ENCODE data around the gene VPS33A. TPM values are rescaled to one million over a fixed set of nuclear protein-coding genes. Genes with fewer than 3 reads are reported as not detected.

VPS33A gene
- total RNA-seq, 1 donor from 2014 or later, result 33.2 TPM

DNA sequence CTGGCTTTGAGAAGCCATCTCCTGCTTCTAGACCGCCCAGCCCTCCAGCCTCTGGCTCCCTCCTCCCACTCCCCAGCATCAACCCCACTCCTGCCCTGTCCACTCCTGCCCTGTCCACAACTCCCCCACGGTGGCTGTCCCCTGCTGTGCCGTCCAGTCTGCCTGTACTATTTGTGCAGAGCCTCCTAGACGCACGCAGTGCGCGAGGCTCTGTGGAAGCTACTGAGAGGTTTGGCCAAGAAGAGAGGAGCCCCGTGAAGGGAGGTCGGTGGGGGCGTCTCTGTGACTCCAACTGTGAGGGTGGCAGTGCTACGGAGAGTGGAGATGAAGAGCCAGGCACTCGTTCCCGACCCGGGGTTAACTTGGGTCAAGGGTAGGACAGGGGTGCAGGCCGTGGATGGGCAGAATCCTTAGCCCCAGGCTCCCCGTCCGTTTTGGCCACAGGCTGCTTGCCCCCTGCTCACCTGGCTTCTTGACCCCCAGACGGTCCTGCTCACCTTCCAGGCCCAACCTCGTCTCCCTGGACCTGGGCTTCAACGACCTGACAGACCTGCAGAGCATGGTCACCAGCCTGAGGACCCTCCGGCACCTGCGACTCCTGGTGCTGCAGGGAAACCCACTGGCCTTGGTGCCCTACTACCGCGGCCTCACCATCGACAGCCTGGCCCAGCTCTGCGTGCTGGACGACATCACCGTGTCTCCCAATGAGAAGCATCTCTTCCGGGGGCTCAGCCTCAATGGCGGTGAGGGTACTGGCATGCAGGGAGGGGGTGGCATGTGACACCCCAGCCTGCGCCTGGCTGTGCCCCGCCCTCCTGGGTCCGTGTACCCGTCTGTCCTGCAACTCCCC, 76.4 kb downstream of the VPS33A start:
- H3K36me3 Mint-ChIP-seq (ENCODE audit: low read depth), result no peaks in the 10 kb centered on the region
- H3K27ac Mint-ChIP-seq, result no peak overlapping the region
- no peak for ATAC-seq (ENCODE audit: low read depth)
- intact Hi-C loops (cut with micrococcal nuclease), result loop anchor here (2.0 to 5.0 kb wide), 2 partner anchors 67 to 123 kb away; no protein-coding TSS in a partner anchor
- ChIA-PET POLR2A (no interaction called here), CTCF (interaction anchor here (0.6 to 1.3 kb wide), 4 partner anchors 30 to 238 kb away, joined by 3 to 6 read pairs (median 4); no protein-coding TSS in a partner anchor)
- H3K9me3 Mint-ChIP-seq, result peaks cover 3% of the 10 kb centered on the region
- TF ChIP-seq, protein P1, sequence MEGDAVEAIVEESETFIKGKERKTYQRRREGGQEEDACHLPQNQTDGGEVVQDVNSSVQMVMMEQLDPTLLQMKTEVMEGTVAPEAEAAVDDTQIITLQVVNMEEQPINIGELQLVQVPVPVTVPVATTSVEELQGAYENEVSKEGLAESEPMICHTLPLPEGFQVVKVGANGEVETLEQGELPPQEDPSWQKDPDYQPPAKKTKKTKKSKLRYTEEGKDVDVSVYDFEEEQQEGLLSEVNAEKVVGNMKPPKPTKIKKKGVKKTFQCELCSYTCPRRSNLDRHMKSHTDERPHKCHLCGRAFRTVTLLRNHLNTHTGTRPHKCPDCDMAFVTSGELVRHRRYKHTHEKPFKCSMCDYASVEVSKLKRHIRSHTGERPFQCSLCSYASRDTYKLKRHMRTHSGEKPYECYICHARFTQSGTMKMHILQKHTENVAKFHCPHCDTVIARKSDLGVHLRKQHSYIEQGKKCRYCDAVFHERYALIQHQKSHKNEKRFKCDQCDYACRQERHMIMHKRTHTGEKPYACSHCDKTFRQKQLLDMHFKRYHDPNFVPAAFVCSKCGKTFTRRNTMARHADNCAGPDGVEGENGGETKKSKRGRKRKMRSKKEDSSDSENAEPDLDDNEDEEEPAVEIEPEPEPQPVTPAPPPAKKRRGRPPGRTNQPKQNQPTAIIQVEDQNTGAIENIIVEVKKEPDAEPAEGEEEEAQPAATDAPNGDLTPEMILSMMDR (IDR thresholded peaks at IDR 0.05), result no peak
- no peak overlapping the region for H3K4me3 Mint-ChIP-seq
- H3K4me1 Mint-ChIP-seq, result peaks cover 2% of the 10 kb centered on the region
- no peaks in the 10 kb centered on the region for H3K27me3 Mint-ChIP-seq
- DNase-seq, result no peak

DNA sequence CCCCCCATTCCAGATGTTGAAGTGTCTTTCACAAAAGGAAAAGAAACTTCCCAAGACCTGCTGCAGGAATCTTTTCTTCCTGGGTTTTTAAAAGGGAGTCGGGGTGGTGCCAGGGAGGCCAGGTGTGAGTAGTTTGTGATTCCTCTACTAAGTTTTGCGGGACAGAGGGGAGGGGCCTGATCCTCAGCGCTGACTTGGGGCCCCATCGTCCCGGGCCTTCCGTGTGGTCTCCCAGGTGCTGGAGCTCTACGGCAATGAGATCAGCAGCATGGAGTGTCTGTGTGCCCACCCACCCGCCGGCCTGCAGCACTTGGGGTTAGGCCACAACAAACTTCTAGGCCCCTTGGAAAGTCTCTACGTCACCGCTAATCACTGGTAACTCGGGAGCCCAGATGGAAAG, 78.8 kb downstream of the VPS33A start:
- ATAC-seq (ENCODE audit: low read depth), result no peak
- POLR2A ChIA-PET, result no interaction called here

DNA sequence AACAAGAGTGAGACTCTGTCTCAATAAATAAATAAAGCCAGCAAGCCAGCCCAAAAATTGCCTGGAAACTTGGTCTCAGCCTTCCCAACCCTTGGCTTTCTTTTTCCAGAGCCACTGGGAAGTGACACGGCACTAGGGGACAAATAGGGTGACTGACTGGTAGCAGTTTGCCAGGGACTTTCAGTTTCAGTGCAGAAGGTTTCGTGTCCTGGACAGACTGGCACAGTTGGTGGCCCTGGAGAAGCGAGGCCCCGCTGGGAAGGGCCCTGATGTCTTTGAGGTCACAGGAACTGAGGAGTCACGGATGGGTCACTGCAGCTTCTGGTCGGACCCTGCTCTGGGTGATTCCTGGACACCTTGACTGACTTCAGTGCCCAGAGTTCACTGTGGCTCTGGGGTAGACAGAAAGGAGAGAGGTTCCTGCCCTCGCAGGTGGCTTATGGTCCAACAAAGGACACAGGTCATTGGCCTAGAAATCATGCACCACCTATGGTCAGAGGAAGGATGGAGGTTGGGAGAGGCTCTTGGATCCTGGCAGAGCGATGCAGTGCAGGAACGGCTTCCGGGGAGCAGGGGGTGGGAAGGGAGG, 80.7 kb downstream of the VPS33A start:
- no peaks in the 10 kb centered on the region for H3K36me3 Mint-ChIP-seq (ENCODE audit: low read depth)
- no peaks in the 10 kb centered on the region for H3K9me3 Mint-ChIP-seq
- DNase-seq (no peak), ATAC-seq (ENCODE audit: low read depth) (no peak)
- TF ChIP-seq, protein P1 (IDR thresholded peaks at IDR 0.05), result no peak
- no peak overlapping the region for H3K4me3 Mint-ChIP-seq
- no peak overlapping the region for H3K27ac Mint-ChIP-seq
- ChIA-PET POLR2A (no interaction called here), CTCF (interaction anchor here (1.0 kb wide), 1 partner anchor 18 kb away, joined by 3 read pairs; the partner anchor contains the start of gene B3GNT4)
- H3K27me3 Mint-ChIP-seq, result no peaks in the 10 kb centered on the region
- peaks cover 20% of the 10 kb centered on the region for H3K4me1 Mint-ChIP-seq
- intact Hi-C loops (cut with micrococcal nuclease), result loop anchor here (2.0 kb wide), 1 partner anchor 17 kb away; the partner anchor contains the start of gene B3GNT4

More for the DNA sequence above, 78.8 kb downstream of the VPS33A start:
- no peak for DNase-seq
- Mint-ChIP-seq H3K27ac (no peak overlapping the region), H3K9me3 (no peaks in the 10 kb centered on the region), H3K4me3 (no peak overlapping the region), H3K36me3 (ENCODE audit: low read depth) (no peaks in the 10 kb centered on the region), H3K4me1 (peaks cover 20% of the 10 kb centered on the region), H3K27me3 (no peaks in the 10 kb centered on the region)
- CTCF ChIA-PET, result no interaction called here
- TF ChIP-seq, protein P1 (IDR thresholded peaks at IDR 0.05), result no peak
- intact Hi-C loops (cut with micrococcal nuclease), result no loop called here

DNA sequence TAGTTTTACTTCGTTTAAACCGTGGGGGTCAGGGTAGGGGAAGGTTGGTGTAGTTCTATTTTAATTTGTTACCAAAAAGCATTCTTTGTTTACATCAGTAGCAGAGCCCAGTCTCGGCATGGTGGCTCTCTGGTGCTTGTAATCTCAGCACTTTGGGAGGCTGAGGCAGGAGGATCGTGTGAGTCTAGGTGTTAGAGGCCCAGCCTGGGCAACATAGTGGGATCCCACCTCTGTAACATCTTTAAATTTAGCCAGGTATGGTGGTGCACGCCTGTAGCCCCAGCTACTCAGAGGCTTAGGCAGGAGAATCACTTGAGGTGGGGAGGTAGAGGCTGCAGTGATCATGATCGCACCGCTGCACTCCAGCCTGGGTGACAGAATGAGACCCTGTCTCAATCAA, 81.2 kb downstream of the VPS33A start:
- Mint-ChIP-seq H3K4me3 (no peak overlapping the region), H3K9me3 (no peaks in the 10 kb centered on the region), H3K36me3 (ENCODE audit: low read depth) (no peaks in the 10 kb centered on the region), H3K27me3 (no peaks in the 10 kb centered on the region), H3K27ac (no peak overlapping the region), H3K4me1 (peaks cover 20% of the 10 kb centered on the region)
- ChIA-PET POLR2A (no interaction called here), CTCF (no interaction called here)
- intact Hi-C loops (cut with micrococcal nuclease), result loop anchor here (2.0 kb wide), 1 partner anchor 18 kb away; the partner anchor contains the start of gene B3GNT4
- DNase-seq, result no peak
- TF ChIP-seq, protein P1 (IDR thresholded peaks at IDR 0.05), result no peak
- no peak for ATAC-seq (ENCODE audit: low read depth)

DNA sequence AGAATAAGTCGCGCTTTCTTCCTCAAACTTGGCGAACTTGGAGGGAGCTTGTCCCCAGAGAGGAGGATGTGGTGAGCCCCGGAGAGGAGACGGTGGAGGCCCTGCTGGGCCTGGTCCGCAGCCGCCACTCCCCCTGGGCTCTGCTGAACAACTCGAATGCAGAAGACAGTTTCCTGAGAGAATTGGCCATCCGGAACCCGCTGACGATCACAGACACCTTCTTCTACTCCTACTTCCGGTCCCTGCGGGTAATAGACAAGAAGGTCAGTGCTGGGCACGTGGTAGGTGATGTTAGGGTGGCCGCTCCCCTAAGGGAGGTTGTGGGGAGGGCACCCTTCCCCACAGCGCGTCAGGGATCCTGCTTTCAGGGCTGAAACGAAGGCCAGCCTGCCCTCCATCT, 81.8 kb downstream of the VPS33A start:
- TF ChIP-seq, protein P1 (IDR thresholded peaks at IDR 0.05), result no peak
- peak overlapping the region; percentile 66 for H3K4me3 Mint-ChIP-seq
- H3K27ac Mint-ChIP-seq, result no peak overlapping the region
- H3K9me3 Mint-ChIP-seq, result no peaks in the 10 kb centered on the region
- peaks cover 20% of the 10 kb centered on the region for H3K4me1 Mint-ChIP-seq
- DNase-seq (no peak), ATAC-seq (ENCODE audit: low read depth) (peak; percentile 27)
- ChIA-PET POLR2A (interaction anchor here (0.6 kb wide), 1 partner anchor 11 kb away, joined by 6 read pairs; no protein-coding TSS in a partner anchor), CTCF (no interaction called here)
- no peaks in the 10 kb centered on the region for H3K36me3 Mint-ChIP-seq (ENCODE audit: low read depth)
- no peaks in the 10 kb centered on the region for H3K27me3 Mint-ChIP-seq
- intact Hi-C loops (cut with micrococcal nuclease), result loop anchor here (2.0 kb wide), 1 partner anchor 18 kb away; the partner anchor contains the start of gene B3GNT4

Measured in activated B cell treated with CpG ODN at 0.5 μM for 24 hours (primary cell).